HG02938 (cell line): ENCODE results near the gene GIPC2.
A peak's percentile ranks its signal among the peaks of the same experiment; 100 is the strongest.
"Not testable (repeated sequence)": the region's sequence is repeated elsewhere in the genome, so short reads cannot be mapped to it uniquely, and the experiment has no call there.

Experiments used
- ATAC-seq: cut with Tn5 transposase; IDR thresholded peaks from one replicate; pipeline ENCODE4 v1.9.1; 2021; ENCODE audit warnings: mild to moderate bottlenecking, moderate library complexity; ENCODE audit not compliant: unreplicated experiment

GIPC2 gene

DNA sequence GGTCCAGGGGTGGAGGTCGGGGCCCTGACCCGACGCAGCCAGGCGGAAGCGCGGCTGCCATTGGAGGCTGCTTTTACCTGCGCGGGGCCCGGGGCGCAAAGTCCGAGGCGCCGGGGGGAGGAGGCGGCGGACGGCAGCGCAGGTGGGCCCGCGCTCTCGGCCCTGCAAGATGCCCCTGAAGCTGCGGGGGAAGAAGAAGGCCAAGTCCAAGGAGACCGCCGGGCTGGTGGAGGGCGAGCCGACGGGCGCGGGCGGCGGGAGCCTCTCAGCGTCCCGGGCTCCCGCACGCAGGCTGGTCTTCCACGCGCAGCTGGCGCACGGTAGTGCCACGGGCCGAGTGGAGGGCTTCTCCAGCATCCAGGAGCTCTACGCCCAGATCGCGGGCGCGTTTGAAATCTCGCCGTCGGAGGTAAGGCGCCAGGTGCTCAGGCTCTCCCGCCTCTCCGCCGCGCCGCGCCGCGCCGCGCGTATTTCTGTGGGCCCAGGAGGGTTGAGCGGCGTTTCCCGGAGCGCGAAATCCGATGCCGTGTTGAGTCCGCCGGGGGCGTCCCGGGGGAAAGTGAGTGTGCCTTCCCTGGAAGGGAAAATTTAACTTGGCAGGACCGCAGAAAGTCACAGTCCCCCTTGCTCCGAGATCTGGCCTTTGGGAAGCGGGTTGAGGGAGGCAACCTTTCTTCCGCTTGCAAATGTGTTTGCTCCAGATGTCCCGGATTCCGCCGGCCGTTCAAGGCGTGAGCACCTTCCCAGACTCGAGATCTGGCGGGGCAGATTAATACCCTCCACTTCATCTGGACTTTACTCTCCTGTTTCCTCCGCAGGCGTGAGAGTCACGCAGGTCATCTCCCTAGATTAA lies at the start of gene GIPC2:
TSS of gene GIPC2 (plus strand) at position 41 of the 853 bp plus-strand sequence. CDS start at position 170, 129 bp downstream.
- ATAC-seq = no peak

DNA sequence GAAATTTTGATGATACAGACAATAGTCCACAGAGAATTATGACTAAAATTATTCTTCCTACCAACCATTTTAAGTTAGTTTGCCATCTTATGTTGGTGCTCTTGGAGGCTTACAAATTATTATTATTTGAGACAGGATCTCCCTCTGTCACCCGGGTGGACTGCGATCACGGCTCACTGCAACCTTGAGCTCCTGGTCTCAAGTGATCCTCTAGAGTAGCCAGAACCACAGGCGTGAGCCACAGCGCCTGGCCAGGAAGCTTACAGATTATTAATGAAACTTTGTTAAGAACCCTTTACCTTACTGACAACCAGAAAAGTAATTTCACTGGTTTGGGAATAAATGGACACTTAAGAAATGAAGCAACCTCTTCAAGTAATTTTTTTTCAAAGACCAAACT lies 49.0 kb upstream of the GIPC2 start:
- ATAC-seq = no peak

- ATAC-seq = not testable (repeated sequence)
Measured at GRCh38 chr1:78000536-78000935, 45.2 kb upstream of the GIPC2 start.

DNA sequence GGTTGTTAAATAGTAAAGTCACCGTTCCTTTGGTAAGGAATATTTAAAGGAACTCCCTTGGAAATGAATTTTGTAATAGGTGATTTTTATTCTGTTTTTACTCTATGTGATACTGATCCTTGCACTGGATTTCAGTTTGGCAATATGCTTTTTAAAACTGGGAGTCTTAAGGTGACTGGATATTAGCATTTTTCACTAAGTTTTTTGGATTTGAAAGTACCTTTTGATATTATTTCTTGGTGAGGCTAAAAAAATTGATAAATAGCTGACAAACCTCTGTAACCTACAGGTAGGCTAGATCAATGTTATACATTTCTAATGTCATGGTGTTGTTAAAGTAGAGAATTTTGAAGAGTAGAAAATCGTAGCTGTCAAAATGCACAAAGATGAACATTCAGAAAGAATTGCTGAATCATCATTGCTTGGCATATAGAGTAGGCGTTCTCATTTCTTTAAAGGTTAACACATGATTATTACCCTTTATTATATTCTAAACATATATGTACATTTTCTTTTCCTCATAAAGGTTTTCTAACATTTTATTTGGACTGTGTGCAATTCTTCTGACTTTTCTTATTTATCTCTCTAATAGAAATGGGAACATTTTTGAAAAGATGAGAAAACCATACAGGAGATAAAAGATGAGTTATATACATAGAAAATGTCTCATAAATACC lies 42.6 kb upstream of the GIPC2 start:
- no peak for ATAC-seq

DNA sequence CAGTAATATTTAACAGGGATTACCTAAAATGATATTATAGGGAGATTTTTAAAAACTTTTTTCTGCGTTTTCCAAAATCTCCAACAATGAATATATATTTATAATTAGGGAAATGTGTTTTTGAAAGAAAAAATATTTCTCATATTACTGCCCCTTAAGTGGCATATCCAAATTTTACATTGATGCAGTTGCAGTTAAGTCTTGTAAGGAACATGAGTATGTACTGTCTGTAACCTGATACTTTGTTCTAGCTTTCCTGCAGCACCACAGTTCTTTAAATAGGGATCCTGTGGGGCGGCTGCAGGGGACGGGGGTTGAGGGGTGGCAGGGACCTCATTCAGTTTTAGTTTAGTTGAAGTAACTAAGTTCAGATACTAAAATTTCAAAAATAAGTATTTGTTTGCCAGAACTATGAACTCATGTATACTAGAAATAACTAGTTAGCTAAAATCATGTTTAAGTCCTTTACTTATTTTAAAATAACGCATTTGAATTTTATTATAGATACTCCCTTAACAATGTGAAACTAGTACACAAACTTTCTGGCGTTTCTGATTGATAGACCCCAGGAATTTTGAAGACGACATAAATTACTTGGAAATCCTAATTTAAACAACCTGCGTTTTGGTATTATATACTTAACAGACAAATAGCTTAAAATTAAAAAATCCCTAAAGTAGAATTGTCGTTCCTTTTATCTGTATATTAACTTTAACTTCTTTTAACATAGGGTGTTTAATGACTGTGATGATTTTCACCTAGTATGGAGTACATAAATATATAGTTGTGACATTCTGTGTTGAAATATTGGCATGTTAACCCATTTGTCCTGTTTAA lies 41.7 kb upstream of the GIPC2 start:
- peak; percentile 45 for ATAC-seq

DNA sequence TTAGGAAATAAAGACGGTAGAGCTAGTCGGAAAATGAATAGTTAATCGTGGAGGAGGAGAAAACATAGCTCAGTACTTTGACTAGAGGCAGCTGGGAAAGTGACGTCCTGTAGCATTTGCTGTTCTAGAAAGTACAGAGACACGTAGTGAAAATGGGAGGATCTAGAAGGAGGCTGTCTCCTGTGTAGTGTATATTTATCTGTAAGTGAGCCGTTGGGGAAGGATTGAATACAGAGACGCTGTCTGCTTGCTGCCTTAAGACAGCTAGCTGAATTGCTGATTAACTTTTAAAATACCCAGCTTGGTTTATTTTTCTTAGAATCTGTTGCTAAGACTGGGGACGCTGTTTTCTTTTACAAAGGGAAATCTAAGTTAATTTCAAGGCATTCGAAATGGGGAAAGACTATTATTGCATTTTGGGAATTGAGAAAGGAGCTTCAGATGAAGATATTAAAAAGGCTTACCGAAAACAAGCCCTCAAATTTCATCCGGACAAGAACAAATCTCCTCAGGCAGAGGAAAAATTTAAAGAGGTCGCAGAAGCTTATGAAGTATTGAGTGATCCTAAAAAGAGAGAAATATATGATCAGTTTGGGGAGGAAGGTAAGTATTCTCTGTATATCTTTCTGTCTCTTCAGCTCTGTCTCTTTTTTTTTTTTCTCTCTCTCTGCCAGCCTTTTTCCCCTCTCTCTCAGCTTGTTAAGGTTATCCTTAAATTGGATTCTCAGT lies 40.9 kb upstream of the GIPC2 start, which contains the start of gene DNAJB4:
TSS of gene DNAJB4 (plus strand) at position 221 of the 729 bp plus-strand sequence. CDS start at position 393, 172 bp downstream.
- peak; percentile 98 for ATAC-seq

DNA sequence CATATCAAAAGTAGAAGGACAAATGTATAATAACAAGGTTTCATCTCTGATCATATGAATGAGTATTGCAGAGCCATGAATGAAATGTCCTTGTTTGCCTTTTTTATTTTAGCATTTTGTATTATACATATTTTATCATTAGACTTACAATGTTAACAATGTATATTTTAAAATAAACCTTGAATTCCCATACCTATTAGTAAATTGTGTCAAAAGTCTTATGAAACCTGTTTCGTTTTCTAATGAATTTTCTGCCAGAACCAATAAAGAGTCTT lies 40.4 kb upstream of the GIPC2 start:
- no peak for ATAC-seq

- ATAC-seq = no peak
Measured at GRCh38 chr1:78005755-78006154, 40.0 kb upstream of the GIPC2 start.

GRCh38 chr1:78006521-78006920 lies 39.2 kb upstream of the GIPC2 start:
- ATAC-seq = no peak

DNA sequence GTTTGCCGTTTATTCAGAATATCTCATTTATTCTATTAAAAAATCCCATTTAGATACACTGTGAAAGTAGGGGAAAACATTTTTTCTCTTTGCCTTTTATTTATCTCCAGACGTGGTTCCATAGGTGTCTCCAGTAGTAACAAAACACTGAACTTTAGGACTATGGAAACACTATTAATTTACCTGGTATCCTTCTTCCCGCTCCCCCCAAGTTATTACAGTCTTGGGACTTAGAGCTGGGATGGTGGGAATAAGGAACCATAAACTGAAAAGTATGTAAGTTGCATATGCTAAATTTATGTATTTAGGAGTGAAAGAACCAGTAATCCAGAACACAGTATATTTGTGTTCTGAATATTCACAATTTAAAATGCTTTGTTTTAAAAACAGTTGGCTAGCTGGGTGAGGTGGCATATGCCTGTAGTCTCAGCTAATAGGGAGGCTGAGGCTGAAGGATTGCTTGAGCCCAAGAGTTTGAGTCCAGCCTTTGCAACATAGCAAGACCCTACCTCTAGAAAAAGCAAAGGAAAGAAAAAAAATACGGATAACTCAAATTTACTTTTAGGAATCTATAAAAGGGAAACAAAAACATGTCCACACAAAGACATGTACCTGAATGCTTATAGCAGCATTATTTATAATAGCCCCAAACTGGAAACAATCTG lies 38.0 kb upstream of the GIPC2 start:
- ATAC-seq = no peak

DNA sequence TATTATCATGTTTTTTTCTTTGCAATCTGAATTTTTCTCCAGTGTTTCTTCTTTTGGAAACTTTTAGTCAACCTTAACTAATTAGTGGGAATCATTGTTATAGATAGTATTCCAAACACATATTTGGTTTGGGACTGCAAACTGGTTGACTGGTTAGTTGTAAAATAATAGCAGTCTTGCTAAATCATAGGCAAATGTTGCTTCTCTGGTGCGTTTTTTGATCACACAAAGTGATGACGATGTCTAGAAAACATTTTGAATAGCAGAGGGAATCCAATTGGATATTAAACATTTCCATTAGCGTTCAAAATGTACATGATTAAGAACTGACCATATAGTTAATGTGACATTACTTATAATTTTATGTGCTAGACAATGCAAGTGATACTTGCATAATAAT lies 36.5 kb upstream of the GIPC2 start:
- no peak for ATAC-seq

- ATAC-seq = no peak
Measured at GRCh38 chr1:78009836-78010235, 35.9 kb upstream of the GIPC2 start.

- no peak for ATAC-seq
Measured at GRCh38 chr1:78011050-78011449, 34.7 kb upstream of the GIPC2 start.

GRCh38 chr1:78015148-78015547 lies 30.6 kb upstream of the GIPC2 start:
- ATAC-seq = no peak

DNA sequence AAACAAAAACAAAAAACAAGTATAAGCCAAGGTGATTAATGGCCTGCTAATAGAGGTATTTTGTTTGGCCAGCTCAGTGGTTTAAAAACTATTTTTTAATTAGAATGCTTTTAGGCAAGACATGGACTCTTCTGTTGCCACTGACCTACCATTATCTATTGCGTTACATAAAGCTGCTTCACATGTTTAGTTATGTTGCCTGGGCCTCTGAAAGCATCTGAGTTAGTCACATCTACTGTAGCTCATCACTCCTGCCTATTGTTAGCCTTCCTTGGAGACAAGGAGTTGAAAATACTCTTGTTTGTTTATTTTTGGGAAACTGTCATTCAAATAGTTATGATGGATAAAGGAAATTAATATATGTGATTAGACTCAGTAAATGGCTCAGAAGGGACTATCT lies 26.7 kb upstream of the GIPC2 start:
- no peak for ATAC-seq

- ATAC-seq = not testable (repeated sequence)
Measured at GRCh38 chr1:78021134-78021533, 24.6 kb upstream of the GIPC2 start.

- no peak for ATAC-seq
Measured at GRCh38 chr1:78029793-78030192, 16.0 kb upstream of the GIPC2 start.

DNA sequence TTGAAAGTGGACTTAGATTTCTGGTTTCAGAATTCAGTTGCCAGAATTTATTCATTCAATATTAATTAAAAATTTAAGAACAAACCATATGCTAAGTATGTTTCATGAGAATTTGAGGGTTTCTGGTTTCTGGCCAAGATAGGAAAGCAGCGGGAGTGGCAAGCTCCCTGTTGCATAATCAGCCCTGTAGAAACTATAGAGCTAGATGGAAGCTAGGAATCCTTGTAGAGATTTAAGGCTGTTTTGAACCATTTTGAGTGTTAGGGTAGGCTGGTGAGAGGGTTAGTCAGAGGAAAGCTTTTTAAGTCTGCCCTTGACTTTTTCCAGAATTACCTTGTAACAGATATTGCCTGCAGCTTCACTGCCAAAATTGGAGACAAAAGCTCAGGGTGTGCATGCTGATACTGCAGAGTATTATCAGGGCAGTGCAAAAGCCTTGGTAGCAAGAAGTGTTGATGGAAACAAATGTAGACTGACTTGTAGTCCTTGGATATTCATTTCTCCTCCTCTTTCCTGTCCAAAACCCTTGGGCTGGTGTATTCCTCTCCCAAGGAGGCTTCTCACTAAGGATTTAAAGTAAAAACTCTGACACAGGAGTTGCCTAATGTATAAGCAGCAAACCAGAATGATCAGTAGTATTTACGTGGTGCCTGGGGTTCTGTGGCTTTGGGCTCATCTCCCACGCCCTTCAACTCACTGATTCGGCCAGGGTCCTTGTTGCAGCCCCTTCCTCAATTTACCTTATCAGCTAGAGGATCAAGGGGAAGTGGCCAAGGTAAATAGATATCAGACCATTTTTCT lies 12.6 kb upstream of the GIPC2 start:
- no peak for ATAC-seq

DNA sequence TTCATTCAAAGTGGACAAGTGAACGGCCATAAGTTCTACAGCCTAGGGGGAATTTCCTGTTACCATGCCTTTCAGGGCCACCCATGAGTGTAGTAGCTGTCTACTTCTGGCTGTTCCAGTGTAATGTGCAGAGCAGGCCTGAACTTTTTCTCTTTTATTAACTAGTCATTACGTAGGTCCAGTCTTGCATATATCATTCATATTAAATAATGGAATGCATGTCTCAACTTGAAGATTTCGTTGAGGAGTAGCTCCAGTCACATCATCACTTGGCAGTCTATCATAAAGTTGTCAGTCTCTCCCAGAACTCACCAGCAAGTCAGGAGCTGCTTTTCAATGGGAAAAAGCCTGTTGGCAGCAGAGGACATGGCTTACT lies 12.0 kb upstream of the GIPC2 start:
- no peak for ATAC-seq

DNA sequence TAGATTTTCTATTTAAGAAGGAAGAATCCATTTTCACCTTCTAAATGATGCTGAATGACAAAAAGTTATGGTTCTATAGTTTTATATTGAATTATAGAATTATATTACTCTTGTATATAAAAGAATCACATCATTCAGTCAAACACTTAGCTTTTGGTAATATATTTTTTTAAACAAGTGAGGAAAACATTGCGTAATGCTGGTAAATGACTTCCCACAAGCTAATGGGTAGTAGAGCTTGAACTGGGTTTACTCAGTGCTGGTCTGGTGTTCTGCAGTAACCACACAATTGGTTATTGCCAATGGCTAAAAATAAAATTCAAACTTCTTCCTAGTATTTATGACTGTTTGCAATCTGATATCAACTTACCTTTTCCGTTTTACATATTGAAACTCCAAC lies 10.6 kb upstream of the GIPC2 start:
- no peak for ATAC-seq
